ENCODE data around the gene ELAVL2. TPM values are rescaled to one million over a fixed set of nuclear protein-coding genes. Genes with fewer than 3 reads are reported as not detected.

The ELAVL2 gene
- polyA plus RNA-seq, 2 of the 4 experiments (the other 2 are of a cell fraction) = 0.03 to 0.13 TPM

DNA sequence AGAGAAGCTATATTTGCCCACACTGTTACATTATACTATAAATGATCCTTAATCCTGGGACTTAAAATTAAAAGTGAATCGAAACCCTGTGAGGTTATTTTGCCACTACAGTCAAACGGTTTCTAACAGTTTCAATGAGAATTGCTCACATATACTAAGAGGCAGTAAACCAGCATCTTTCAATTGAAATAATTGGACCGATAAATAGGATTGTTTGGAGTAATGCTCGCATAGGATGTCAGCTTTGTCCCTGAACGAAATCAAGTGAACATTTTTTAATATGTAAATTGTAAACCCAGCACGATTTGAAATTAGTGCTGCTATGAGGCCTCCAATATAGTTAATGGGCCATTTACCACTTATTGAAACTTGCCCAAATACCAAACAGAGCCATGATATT, 60.5 kb downstream of the ELAVL2 start:
- Histone ChIP-seq H3K27ac (no peak overlapping the region), H3K9me3 (no peaks in the 10 kb centered on the region), H3K4me2 (no peak overlapping the region), H3K4me1 (no peaks in the 10 kb centered on the region), H3K4me3 (no peak overlapping the region)
- ChIA-PET CTCF (interaction anchor here (0.6 kb wide), 1 partner anchor 205 kb away, joined by 3 read pairs; no protein-coding TSS in a partner anchor), POLR2A (no interaction called here)
- DNase-seq (ENCODE audit: low read depth in 1 of 2, low spot score in 1 of 2) = no peak
- WGBS (ENCODE audit: missing lambda C conversion rate) = 2% methylated on average over 6 of the region's 6 CpGs
- TF ChIP-seq CHD4 (IDR thresholded peaks at IDR 0.05; ENCODE audit: borderline replicate concordance) (no peak), FOSB (CRISPR knock-in tag; IDR thresholded peaks at IDR 0.05) (no peak), CHD2 (IDR thresholded peaks at IDR 0.05; ENCODE audit: low read length, partially characterized antibody) (no peak), ZC3H11A (IDR thresholded peaks at IDR 0.05) (no peak), FOSL2 (IDR thresholded peaks at IDR 0.05) (no peak), FOSL2 (CRISPR knock-in tag; IDR thresholded peaks at IDR 0.05) (no peak), NR3C1 (IDR thresholded peaks at IDR 0.05) (no peak), HOXB13 (CRISPR knock-in tag; IDR thresholded peaks at IDR 0.05; ENCODE audit: low read depth) (no peak), KDM1A (IDR thresholded peaks at IDR 0.05; ENCODE audit: low read depth) (no peak), CTCF (IDR thresholded peaks at IDR 0.05) (no peak), RARB (CRISPR knock-in tag; IDR thresholded peaks at IDR 0.05) (no peak), BHLHE40 (IDR thresholded peaks at IDR 0.05; ENCODE audit: low read depth, low read length) (no peak), CBX2 (IDR thresholded peaks at IDR 0.05; ENCODE audit: borderline replicate concordance, low read depth) (no peak)
- TF ChIP-seq, protein P1, sequence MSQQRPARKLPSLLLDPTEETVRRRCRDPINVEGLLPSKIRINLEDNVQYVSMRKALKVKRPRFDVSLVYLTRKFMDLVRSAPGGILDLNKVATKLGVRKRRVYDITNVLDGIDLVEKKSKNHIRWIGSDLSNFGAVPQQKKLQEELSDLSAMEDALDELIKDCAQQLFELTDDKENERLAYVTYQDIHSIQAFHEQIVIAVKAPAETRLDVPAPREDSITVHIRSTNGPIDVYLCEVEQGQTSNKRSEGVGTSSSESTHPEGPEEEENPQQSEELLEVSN (IDR thresholded peaks at IDR 0.05; ENCODE audit: borderline replicate concordance, low read depth) = no peak
- ATAC-seq = no peak
- FAIRE-seq = no peak

GRCh38 chr9:23764219-23764618, 61.8 kb downstream of the ELAVL2 start:
- H3K4me3 ChIP-seq = no peak overlapping the region
- no peak overlapping the region for H3K4me2 ChIP-seq
- DNase-seq (ENCODE audit: low read depth in 1 of 2, low spot score in 1 of 2) (no peak), FAIRE-seq (no peak), ATAC-seq (no peak)
- H3K9me3 ChIP-seq = no peaks in the 10 kb centered on the region
- ChIA-PET CTCF (interaction anchor here (1.0 to 1.2 kb wide), 2 partner anchors 12 to 47 kb away, joined by 3 read pairs; no protein-coding TSS in a partner anchor), POLR2A (no interaction called here)
- H3K4me1 ChIP-seq = no peaks in the 10 kb centered on the region
- WGBS (ENCODE audit: missing lambda C conversion rate) = 10% methylated on average over 3 of the region's 3 CpGs
- H3K27ac ChIP-seq = no peak overlapping the region
- TF ChIP-seq ESRRA (IDR thresholded peaks at IDR 0.05; ENCODE audit: borderline replicate concordance, low read length) (no peak), HMGXB4 (CRISPR knock-in tag; IDR thresholded peaks at IDR 0.05; ENCODE audit: borderline replicate concordance) (no peak), TFCP2L1 (CRISPR knock-in tag; IDR thresholded peaks at IDR 0.05) (no peak), POLR2A (IDR thresholded peaks at IDR 0.05; ENCODE audit: low read length) (no peak), SMC3 (IDR thresholded peaks at IDR 0.05) (no peak), RARB (CRISPR knock-in tag; IDR thresholded peaks at IDR 0.05) (no peak), RFX5 (IDR thresholded peaks at IDR 0.05) (no peak), POLR2AphosphoS2 (conservative IDR thresholded peaks at IDR 0.05; ENCODE audit: low read length) (no peak), REST (IDR thresholded peaks at IDR 0.05) (no peak), ZC3H11A (IDR thresholded peaks at IDR 0.05) (no peak), RCOR1 (IDR thresholded peaks at IDR 0.05; ENCODE audit: low read depth, low read length) (no peak), CEBPB (IDR thresholded peaks at IDR 0.05) (no peak), GATA3 (IDR thresholded peaks at IDR 0.05; ENCODE audit: borderline replicate concordance) (no peak), FOXS1 (CRISPR knock-in tag; IDR thresholded peaks at IDR 0.05) (no peak), NPAS2 (CRISPR knock-in tag; IDR thresholded peaks at IDR 0.05; ENCODE audit: borderline replicate concordance) (no peak), ZFP36 (IDR thresholded peaks at IDR 0.05; ENCODE audit: borderline replicate concordance, partially characterized antibody) (no peak), EP300 (IDR thresholded peaks at IDR 0.05) (no peak)
